Thyroid gland (tissue), 4 donors: ENCODE data around the gene NELFA.

ENCODE experiments used
- POLR2A ChIP-seq, 2 donors: fragments of 450-650 bp; IDR thresholded peaks; one replicate each; pipeline ENCODE4 v1.6.1; 2017; ENCODE audit warnings: antibody characterized with exemption in 2 of 2, mild to moderate bottlenecking in 2 of 2, moderate library complexity in 1 of 2
- TF ChIP-seq, protein P1 (sequence below), 6 experiments: fragments of 200-600 bp in 3 of 6; fragments of 450-650 bp in 3 of 6; sonication (generic) in 3 of 6; IDR thresholded peaks; one replicate each; pipeline ENCODE4 v1.5.1; 2016 to 2019; ENCODE audit warnings: antibody characterized with exemption in 6 of 6, mild to moderate bottlenecking in 2 of 6, inconsistent platforms in 1 of 6, moderate library complexity in 1 of 6

DNA sequence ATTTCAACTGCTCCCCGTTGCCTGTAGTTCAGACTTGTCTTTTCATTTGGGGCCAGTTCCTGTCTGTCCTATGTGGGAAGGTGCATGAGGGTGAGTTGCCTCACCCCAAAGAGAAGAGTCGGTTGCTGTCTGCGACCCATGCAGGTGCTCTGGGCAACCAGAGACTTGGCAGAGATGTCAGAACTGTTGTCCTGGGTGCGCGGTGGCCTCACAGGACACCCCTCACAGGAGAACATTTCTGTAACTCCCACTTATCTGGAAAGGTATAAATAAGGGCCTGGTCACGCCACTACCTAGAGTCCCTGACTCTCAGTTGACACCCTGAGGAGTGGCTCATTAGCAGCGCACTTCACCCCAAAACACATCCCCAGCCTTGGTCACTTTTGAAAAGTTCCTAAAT, 40.6 kb upstream of the NELFA start:
- TF ChIP-seq, protein P1, sequence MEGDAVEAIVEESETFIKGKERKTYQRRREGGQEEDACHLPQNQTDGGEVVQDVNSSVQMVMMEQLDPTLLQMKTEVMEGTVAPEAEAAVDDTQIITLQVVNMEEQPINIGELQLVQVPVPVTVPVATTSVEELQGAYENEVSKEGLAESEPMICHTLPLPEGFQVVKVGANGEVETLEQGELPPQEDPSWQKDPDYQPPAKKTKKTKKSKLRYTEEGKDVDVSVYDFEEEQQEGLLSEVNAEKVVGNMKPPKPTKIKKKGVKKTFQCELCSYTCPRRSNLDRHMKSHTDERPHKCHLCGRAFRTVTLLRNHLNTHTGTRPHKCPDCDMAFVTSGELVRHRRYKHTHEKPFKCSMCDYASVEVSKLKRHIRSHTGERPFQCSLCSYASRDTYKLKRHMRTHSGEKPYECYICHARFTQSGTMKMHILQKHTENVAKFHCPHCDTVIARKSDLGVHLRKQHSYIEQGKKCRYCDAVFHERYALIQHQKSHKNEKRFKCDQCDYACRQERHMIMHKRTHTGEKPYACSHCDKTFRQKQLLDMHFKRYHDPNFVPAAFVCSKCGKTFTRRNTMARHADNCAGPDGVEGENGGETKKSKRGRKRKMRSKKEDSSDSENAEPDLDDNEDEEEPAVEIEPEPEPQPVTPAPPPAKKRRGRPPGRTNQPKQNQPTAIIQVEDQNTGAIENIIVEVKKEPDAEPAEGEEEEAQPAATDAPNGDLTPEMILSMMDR (IDR thresholded peaks at IDR 0.05): no peak
- no peak for TF ChIP-seq POLR2A (IDR thresholded peaks at IDR 0.05)
